Measurements from ENCODE around the gene GCNT2.
"Not testable (repeated sequence)": the region's sequence is repeated elsewhere in the genome, so short reads cannot be mapped to it uniquely, and the experiment has no call there.

Gene GCNT2

DNA sequence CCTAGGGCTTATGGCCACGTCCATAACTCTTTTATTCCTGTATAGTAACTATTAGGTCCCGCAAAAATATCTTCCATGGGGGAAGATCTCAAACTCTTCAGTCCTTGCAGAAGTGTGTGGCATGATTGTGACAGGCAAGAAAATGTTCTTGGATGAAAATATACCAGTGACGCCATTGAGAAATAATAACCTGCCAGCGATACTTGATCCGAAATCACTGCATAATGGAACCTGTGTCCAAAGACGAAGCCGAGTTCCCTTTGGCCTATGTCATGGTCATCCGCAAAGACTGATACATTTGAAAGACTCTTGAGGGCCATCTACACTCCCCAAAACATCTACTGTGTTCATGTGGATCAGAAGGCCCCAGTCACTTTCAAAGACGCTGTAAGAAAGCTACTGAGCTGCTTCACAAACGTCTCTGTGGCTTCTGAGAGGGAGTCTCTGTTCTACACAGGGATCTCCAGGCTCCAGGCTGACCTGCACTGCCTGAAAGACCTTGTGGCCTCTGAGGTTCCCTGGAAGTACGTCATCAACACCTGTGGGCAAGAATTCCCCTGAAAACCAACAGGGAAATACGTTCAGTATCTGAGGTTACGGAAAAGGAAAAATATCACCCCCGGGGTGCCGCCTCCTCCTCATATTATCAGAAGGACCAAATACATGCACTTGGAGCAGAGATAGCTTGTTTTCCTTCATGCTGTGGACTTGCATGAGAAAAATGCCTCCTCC, 6.9 kb upstream of the GCNT2 start:
- DNase-seq: no peak

DNA sequence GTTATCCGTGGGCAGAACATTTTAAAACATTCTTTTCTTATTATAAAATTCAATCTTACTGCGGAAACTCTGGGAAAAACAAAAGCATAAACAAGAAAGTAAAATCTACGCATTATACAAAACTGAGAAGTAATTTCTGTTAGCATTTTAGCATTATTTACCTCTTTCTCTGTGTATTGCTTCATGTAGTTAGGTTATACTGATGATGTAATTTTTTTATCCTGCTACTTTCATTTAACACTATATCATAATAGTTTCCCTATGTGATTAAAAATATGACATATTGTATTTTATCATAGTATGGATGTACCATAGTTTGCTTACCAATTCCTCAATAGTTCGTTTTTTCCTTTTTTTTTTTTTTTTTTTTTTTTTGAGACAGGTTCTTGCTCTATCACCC, 4.2 kb upstream of the GCNT2 start:
- no peak for DNase-seq

DNA sequence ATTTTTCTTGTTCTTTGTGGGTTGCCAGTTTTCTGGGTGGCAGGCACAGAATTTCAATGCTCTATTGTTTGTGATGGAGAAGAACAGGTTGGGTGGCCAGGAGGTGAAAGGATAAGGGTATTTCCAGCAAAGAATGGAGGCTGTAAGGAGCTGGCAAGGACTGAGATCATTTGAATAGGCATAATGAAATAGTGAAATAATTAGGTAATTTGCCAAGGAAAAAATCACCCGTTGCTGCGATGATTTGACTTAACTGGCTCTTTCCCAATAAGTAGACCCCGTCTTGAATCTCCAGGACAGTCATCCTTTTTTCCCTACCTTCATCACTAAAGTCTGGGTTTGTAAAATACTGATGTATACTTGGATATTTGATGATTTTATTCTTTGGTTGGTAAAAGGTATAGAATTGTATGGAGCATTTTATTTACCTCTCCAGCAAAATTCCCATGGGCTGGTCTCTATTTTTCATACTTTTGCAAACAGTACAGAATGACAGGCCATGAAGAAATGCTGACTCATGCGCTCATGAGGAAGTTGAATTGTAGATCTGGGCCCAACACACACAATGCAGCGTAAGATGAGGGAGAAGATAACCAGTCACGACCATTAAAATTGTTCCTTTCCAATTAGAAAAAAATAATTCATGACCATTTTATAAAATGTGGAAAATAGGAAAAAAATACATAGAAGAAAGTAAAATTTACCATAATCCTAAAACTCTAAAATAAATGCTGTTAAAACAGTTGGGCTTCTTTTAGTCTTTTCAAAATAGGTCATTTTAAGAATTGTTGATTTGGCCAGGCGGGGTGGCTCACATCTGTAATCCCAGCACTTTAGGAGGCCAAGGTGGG, 2.4 kb upstream of the GCNT2 start:
- DNase-seq: no peak

DNA sequence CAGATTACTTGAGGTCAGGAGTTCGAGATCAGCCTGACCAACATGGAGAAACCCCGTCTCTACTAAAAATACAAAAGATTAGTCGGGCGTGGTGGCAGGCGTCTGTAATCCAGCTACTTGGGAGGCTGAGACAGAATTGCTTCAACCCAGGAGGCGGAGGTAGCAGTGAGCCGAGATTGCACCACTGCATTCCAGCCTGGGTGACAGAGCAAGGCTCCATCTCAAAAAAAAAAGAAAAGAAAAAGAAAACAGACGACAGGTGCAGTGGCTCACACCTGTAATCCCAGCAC, 1.8 kb upstream of the GCNT2 start:
- DNase-seq: not testable (repeated sequence)

DNA sequence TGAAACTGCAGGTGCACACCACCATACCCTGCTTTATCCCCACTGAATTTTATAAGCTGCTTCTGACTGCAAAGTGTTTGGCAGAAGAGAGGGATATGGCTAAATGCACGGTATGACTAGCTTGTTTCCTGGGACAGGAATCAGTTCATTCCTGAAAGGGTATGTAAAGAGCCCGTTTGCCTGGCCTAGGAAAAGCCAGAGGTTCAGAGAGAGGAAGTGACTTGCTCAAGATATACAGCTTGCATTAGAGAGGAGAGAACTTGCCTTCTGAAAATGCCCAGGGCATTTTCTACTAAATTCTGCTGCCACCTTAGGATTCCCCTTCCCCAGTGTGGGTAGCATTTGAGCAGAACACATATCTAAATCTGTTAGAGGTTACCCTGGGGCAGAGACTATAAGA, 683 bp upstream of the GCNT2 start:
- DNase-seq: no peak

DNA sequence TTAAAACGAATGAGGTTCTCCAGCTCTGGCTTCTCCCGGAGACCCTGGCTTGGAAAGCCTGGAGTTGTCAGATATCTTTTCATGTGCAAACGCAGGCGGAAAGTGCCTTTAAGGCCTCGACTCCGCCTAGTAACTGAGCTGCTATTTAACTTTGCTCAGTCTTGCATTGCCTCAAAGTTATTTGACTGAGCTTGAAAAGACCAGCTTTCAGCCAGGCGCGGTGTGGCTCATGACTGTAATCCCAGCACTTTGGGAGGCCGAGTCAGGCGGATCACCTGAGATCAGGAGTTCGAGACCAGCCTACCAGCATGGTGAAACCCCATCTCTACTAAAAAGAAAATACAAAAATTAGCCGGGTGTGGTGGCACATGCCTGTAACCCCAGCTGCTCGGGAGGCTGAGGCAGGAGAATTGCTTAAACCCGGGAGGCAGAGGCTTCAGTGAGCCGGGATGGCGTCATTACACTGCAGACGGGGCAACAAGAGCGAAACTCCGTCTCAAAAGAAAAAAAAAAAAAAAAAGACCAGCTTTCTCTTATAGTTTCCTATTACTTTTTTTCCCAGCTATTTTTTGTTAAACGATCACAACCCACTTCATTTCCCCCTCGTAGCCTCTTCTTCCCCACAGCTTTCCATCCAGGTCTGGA, 1.9 kb downstream of the GCNT2 start:
- no peak for DNase-seq

DNA sequence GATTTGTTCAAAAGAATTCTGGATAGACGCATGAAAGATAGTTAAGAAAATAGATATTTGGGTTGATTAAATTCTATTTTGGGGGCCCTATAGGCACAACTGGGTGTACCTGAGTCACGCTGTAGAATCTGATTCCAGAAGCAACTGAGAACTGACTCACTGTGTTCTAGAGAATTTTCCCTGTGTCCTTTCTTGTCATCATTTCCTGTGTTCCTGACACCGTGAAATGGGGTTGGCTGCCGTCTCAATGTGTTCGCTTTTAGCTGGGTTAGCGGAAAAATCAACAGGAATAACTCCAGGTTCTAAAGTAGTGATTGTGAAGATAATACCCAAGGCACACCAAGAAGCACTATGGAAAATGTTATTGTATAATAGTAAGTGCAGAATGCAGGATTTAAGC, 5.0 kb downstream of the GCNT2 start:
- DNase-seq: no peak

DNA sequence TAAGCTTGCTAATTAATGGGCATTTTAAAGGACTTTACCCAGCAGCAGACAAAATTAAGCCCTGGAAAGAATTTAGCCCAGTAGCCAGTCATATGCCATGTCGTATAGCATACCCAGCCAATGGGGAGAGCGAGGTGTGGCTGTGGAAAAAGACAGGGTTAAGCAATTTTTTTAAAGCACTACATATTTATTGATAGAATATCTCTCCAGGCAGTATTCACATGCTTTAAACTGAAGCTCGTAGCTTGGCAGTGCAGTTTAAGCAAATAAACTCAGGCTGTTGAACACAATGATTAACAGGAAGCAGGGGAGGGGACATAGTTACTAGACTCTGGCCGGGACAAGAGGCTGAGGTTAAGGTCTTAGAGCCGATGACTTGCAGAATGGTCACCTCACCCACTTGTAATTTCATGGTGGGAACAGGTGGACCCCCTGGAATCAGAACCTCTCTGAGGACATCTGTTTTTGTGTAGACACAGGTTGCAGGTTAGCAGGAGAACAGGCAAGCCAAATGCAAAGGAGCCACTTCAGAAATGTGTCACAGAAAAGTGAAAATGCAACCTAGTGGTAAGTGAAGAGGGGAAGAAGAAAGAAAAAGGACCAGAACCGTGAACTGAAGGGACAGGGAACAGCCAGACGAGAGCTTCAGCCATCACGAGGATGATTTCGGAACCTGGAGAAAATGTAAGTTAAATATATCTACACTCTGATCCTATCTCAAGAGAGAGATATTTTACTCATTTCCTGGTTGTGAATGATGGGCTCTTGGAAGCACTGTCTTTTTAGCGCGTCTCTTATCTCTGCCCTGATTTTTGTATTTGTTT, 7.2 kb downstream of the GCNT2 start:
- no peak for DNase-seq

DNA sequence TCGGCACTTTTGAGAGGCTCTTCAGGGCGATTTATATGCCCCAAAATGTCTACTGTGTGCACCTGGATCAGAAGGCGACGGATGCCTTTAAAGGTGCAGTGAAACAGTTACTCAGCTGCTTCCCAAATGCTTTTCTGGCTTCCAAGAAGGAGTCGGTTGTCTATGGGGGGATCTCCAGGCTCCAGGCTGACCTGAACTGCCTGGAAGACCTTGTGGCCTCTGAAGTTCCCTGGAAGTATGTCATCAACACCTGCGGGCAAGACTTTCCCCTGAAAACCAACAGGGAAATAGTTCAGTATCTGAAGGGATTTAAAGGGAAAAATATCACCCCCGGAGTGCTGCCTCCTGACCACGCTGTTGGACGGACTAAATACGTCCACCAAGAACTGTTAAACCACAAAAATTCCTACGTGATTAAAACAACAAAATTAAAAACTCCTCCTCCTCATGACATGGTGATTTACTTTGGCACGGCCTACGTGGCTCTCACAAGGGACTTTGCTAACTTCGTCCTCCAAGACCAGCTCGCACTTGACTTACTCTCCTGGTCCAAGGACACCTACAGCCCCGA, 8.2 kb downstream of the GCNT2 start:
- DNase-seq: no peak

DNA sequence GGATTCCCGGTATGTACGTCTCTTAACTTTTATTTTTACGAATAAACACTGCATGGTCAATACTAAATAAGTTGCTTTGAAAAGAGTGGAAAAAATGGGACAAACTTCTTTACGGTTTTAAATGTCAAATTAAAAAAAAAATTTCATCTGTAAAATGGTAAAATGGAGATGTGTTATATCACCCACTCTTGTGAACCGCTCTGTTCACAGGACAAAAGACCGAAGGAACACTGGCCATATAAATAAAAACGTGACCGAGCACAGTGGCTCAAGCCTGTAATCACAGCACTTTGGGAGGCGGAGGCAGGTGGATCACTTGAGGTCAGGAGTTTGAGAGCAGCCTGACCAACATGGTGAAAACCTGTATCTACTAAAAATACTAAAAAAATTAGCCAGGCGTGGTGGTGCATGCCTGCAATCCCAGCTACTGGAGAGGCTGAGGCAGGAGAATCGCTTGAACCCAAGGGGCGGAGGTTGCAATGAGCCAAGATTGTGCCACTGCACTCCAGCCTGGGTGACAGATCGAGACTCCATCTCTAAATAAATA, 8.8 kb downstream of the GCNT2 start:
- not testable (repeated sequence) for DNase-seq

DNA sequence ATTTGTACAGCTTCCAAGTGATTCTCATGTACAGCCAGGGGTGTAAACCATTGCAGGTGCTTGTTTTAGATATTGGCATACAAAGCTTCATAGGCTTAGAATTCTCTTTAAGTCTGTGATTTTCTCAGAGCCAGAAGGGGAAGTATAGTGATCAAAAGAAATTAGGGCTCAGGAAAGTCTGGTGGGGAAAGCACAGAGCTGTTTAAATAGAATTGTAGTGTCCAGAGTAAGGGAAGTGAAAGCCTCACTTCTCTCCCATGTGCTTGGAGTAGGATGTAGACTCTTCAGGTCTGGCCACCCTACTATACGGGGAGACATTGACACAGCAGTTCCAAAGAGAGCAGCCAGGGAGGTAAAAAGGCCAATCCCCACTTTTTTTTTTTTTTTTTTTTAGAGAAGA, 10.4 kb downstream of the GCNT2 start:
- no peak for DNase-seq

DNA sequence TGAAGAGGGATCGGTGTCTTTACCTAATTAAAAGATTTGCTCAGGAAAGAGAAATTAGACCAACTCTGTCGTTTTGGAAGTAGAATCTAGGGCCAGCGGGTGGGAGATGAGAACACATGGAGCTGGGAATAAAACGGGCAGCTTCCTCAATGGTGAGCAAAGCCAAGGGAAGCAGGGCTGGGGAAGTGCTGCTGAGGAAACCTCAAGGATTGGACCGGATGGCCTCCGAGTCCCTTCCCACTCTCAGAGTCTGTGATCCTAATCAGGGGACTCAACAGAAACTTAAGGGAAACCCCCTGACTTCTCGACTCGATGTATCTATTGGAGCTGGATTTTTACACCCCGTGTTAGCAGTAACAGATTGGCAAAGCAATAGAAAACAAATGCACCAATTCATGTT, 10.8 kb downstream of the GCNT2 start:
- DNase-seq: no peak

DNA sequence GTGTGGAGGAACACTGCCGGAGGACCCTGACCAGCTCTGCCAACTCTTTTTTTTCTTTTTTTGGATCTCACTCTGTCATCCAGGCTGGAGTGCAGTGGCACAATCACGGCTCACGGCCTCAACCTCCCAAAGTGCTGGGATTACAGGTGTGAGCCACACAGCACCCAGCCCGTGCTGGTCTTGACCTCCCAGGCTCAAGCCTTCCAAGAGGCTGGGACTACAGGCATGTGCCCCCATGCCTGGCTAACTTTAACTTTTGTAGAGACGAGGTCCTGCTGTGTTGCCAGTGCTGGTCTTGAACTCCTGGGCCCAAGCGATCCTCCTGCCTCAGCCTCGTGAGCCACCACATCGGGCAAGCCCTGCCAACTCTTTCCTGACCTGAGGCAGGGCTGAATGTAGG, 11.2 kb downstream of the GCNT2 start:
- DNase-seq: no peak

DNA sequence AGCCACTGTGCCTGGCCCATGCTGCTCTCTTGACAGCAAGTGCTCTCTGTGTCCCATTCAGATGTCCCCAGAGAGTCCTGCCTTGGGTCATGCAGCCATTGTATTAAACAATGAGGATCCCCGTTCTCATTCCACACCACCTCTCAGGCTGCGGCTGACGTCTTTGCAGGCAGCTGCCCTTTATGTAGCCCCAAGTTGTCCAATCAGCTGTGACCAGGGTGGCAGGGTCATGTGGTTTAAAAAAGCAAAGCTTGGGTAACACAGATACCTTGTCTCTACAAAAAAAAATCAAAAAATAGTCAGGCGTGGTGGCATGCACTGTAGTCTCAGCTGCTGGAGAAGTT, 13.2 kb downstream of the GCNT2 start:
- DNase-seq: no peak

DNA sequence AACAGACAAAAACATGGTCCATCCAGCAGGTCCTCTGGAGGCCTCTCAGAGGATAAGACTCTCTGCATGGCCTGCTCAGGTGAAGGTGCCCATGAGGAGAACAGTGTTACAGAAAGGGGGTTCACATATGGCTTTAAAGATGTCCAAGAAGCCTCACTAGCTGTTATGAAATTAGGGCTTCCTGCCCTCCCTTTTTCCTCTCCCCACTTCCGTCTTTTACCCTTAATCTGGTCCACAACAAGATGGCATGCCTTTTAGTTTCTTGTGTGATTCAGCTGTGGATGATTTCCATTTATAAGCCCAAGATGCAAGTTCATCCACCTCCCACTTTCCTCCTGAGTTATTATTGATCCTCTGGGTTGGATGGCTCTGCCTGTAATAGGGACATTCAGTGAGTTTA, 14.0 kb downstream of the GCNT2 start:
- no peak for DNase-seq

DNA sequence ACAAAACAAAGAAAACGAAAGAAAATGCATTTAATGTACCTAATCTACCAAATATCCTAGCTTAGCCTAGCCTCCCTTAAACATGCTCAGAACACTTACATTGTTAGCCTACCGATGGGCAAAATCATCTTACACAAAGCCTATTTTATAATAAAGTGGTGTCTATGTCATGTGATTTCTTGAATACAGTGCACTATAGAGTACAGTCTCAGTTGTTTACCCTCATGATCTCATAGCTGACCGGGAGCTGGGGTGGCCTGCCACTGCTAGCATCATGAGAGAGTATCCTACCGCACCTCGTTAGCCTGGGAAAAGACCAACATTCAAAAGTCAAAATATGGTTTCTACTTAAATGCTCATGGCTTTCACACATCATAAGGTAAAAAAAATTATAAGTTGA, 16.6 kb downstream of the GCNT2 start:
- DNase-seq: no peak

DNA sequence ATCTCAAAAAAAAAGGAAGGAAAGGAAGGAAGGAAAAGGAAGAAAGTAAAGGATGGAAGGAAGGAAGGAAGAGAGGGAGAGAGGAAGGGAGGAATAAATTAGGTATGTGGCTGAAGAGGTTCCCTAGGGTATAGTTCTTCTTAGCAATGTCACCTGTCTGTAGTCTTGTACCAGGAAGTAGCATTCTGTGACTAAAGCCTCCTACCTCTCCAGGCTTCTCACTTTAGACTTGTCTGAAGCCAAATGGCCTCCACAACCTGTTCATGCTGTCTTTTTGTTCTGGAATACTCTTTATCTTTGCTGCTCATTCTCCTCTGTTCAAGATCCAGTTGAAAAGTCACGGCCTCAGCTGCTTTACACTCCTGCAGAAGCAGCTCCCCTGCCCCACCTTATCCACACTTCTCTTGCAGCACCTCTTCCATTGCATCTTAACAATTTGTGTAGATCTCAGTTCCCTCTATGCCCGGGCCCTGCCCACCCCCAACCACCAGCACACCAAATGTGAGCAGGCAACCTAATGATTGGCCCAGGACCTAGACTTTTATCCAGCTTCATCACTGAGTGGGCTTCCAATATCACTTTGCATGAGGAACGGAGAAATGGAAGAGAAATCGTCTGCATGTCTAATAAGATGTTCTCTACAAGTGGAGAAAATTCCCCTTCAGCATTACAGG, 19.1 kb downstream of the GCNT2 start:
- no peak for DNase-seq

DNA sequence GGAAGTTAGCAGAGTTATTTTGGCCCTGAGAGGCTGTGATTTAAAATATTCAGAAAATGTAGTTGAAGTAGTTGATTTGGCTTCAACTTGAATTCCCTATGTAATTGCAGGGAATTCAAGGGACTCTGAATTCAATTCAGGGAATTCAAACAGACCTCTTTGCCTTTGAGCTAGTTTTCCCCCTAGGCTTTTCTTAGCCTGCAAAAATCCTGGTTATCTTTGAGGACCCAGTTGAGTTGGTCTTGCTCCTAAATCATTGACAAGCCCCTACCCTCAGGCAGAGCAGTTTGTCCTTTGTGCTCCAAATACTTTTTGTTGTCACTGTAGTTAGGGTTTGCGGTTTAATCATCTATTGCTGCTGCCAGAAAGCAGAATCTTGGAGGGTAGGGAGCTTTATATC, 20.4 kb downstream of the GCNT2 start:
- DNase-seq: no peak

DNA sequence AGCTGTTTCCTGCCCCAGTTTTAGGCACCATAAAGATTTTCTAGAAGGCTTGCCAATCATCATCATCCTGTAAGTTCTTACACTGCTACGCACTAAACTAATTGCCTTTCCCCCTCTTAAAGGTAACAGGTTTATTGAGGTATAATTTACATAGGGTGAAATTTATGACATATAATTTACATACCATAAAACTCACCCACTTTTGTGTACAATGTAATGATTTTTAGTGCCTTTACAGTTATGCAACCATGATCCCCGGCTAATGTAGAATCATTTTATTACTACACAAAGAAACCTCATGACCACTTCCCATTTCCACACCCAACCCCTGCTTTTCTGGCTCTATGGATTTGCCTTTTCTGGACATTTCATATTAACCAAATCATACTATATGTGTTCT, 21.1 kb downstream of the GCNT2 start:
- DNase-seq: no peak

DNA sequence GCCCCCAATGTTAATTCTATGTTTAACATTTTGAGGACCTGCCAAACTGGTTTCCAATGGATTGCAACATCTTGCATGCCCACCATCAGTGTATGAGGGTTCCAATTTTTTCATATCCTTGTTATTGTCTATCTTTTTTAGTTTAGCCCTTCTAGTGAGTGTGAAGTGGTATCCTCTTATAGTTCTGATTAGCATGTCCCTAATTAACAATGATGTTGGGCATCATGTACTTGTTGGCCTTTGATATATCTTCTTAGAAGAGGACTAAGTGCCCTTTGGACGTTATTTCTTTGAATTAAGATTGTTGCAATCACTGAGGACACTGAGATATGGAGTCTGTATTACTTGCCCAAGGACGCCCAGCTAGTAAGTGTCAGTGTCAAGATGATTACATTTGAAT, 22.3 kb downstream of the GCNT2 start:
- no peak for DNase-seq

DNA sequence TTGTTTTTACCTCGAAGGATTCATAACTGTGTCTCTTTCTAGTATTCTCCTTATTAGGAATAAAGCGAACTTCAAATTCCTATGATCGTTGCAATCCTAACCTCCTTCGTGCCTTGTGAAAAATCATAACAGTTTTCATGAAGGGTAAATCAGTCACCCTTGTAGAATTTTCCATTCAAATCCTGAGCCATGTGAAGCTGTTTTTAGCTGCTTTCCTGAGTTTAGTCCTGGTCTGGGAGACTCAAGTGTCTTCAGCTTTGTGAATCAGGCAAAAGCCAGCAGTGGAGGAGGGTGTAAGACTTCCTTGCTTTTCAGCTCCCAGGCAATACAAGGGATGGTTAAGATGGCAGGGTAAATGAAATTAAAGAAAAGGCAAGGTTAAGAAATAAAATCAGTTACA, 24.3 kb downstream of the GCNT2 start:
- DNase-seq: no peak

DNA sequence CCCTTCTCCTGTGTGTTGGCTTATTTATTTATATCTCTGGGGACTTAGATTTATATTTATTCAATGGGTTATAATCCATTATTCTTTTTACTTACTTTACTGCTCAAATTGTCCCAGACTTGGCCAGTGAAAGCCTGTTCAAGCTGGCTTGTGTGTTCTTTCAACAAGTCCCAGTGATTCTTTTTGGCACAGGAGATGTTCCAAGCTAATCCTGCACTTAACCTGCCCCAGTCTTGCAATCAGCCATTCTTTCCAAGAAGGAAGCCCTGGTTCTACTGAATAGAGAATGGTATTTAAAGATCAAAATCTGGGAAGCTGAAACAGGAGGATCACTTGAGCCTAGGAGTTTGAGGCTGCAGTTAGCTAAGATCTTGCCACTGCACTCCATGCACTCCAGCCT, 26.7 kb downstream of the GCNT2 start:
- no peak for DNase-seq

All from stimulated activated CD4-positive, alpha-beta T cell treated with anti-CD3 and anti-CD28 coated beads, Interleukin-4, amount 100 ng/mL, for 24 hours (primary cell).